NB4 (cell line): ENCODE measurements around the gene DUSP22.

Experiments
- DNase-seq: peaks from one replicate; pipeline ENCODE4 v3.0.0; 2010; ENCODE audit warnings: low read depth
- H3K4me3 ChIP-seq: one replicate; pipeline ENCODE4 v1.5.1; 2011; ENCODE audit warnings: mild to moderate bottlenecking, low read depth, low read length, moderate library complexity
- CTCF ChIP-seq: IDR thresholded peaks from one replicate; pipeline ENCODE4 v1.5.1; 2012; ENCODE audit warnings: low read depth, low read length
- MAX ChIP-seq: IDR thresholded peaks from 2 replicates; pipeline ENCODE4 v1.6.1; 2011; ENCODE audit warnings: low read depth, low read length
- MYC ChIP-seq: IDR thresholded peaks from 2 replicates; pipeline ENCODE4 v1.6.1; 2011; ENCODE audit warnings: low read depth, low read length
- POLR2A ChIP-seq: IDR thresholded peaks from 2 replicates; pipeline ENCODE4 v1.6.1; 2011; ENCODE audit warnings: mild to moderate bottlenecking; ENCODE audit not compliant: insufficient read length; ENCODE audit errors: extremely low read depth

The DUSP22 gene

GRCh38 chr6:357791-358341 lies 65.6 kb downstream of the DUSP22 start:
- no peak for DNase-seq
- TF ChIP-seq MYC (no peak), CTCF (no peak), POLR2A (no peak), MAX (no peak)

GRCh38 chr6:358432-358831 lies 66.1 kb downstream of the DUSP22 start:
- DNase-seq = no peak
- H3K4me3 ChIP-seq = no peak overlapping the region
- TF ChIP-seq POLR2A = no peak
- TF ChIP-seq MYC = no peak
- no peak for TF ChIP-seq MAX
- TF ChIP-seq CTCF = no peak

More at GRCh38 chr6:357791-358341, 65.6 kb downstream of the DUSP22 start:
- H3K4me3 ChIP-seq = no peak overlapping the region

- DNase-seq = no peak
- TF ChIP-seq CTCF (no peak), MYC (no peak), POLR2A (no peak), MAX (no peak)
- H3K4me3 ChIP-seq = no peak overlapping the region
These were observed 66.6 kb downstream of the DUSP22 start for GRCh38 chr6:358847-359246.

- TF ChIP-seq CTCF (no peak), MAX (no peak), MYC (no peak), POLR2A (no peak)
- H3K4me3 ChIP-seq = no peak overlapping the region
- no peak for DNase-seq
These were observed 67.2 kb downstream of the DUSP22 start for GRCh38 chr6:359261-360035.

- no peak for DNase-seq
- no peak overlapping the region for H3K4me3 ChIP-seq
- TF ChIP-seq POLR2A = no peak
- TF ChIP-seq CTCF = no peak
- TF ChIP-seq MAX = no peak
These were observed 68.1 kb downstream of the DUSP22 start for GRCh38 chr6:360349-360748.
